CD8-positive, alpha-beta memory T cell (primary cell): ENCODE data around the gene PDPN. TPM values are rescaled to one million over a fixed set of nuclear protein-coding genes. Genes with fewer than 3 reads are reported as not detected.

Experiments
- CTCF ChIA-PET: fragments of 350-600 bp; sonication (Branson Sonifier 250); formaldehyde crosslinking; loops from one replicate; lab custom pipeline; 2021; ENCODE audit warnings: antibody characterized with exemption; lab: Charles Lee
- POLR2A ChIA-PET: fragments of 350-600 bp; sonication (Branson Sonifier 250); formaldehyde crosslinking; loops from one replicate; lab custom pipeline; 2021; ENCODE audit warnings: antibody characterized with exemption; lab: Charles Lee
- DNase-seq, 5 donors: peaks; one replicate each; pipeline versions ENCODE4 v3.0.0 to v3.0.0-alpha.2; 2020 to 2022; ENCODE audit warnings: mixed read lengths in 1 of 5
- H3K27ac ChIP-seq: one replicate; pipeline ENCODE4 v1.7.0; 2013; ENCODE audit warnings: low read depth, mild to moderate bottlenecking, low read length, moderate library complexity
- H3K27me3 ChIP-seq: 2 replicates; pipeline ENCODE4 v1.7.0; 2013; ENCODE audit warnings: low read length, mild to moderate bottlenecking; ENCODE audit not compliant: insufficient read depth, poor library complexity, severe bottlenecking
- H3K36me3 ChIP-seq: 2 replicates; pipeline ENCODE4 v1.7.0; 2013; ENCODE audit warnings: mild to moderate bottlenecking, low read length, moderate library complexity; ENCODE audit not compliant: insufficient read depth
- H3K4me1 ChIP-seq: 2 replicates; pipeline ENCODE4 v1.7.0; 2013; ENCODE audit warnings: mild to moderate bottlenecking, low read length, moderate library complexity; ENCODE audit not compliant: insufficient read depth
- H3K4me3 ChIP-seq: 2 replicates; pipeline ENCODE4 v1.7.0; 2013; ENCODE audit warnings: mild to moderate bottlenecking, low read length
- H3K9me3 ChIP-seq: 2 replicates; pipeline ENCODE4 v1.7.0; 2013; ENCODE audit warnings: mild to moderate bottlenecking, low read length
- H3K27ac Mint-ChIP-seq, 8 donors: one replicate each; pipeline ENCODE4 v1.8.0; 2020 to 2021; ENCODE audit warnings: mixed read lengths in 8 of 8, mild to moderate bottlenecking in 6 of 8, inconsistent platforms in 3 of 8, moderate library complexity in 3 of 8
- H3K27me3 Mint-ChIP-seq, 2 donors: one replicate each; pipeline ENCODE4 v1.8.0; 2020 to 2021; ENCODE audit warnings: mixed read lengths in 2 of 2, mild to moderate bottlenecking in 1 of 2, moderate library complexity in 1 of 2
- H3K36me3 Mint-ChIP-seq, 3 donors: one replicate each; pipeline ENCODE4 v1.8.0; 2020 to 2021; ENCODE audit warnings: mixed read lengths in 3 of 3, inconsistent platforms in 1 of 3, mild to moderate bottlenecking in 1 of 3
- H3K4me1 Mint-ChIP-seq, 3 donors: one replicate each; pipeline ENCODE4 v1.8.0; 2020 to 2021; ENCODE audit warnings: mixed read lengths in 3 of 3, inconsistent platforms in 1 of 3, mild to moderate bottlenecking in 1 of 3
- H3K4me3 Mint-ChIP-seq, 7 donors: one replicate each; pipeline ENCODE4 v1.8.0; 2020 to 2021; ENCODE audit warnings: mixed read lengths in 7 of 7, mild to moderate bottlenecking in 6 of 7, moderate library complexity in 4 of 7, inconsistent platforms in 2 of 7
- H3K9me3 Mint-ChIP-seq, 5 donors: one replicate each; pipeline ENCODE4 v1.8.0; 2020 to 2022; ENCODE audit warnings: mixed read lengths in 5 of 5, mild to moderate bottlenecking in 3 of 5, moderate library complexity in 2 of 5, inconsistent platforms in 1 of 5
- polyA plus RNA-seq: library from polyadenylated mRNA; unstranded; fragments of 300-500 nt; fragmentation: Illumina TruSeq; gene quantifications from one replicate; pipeline ENCODE4 v1.2.3, GENCODE V29; 2021
- total RNA-seq, 2 experiments: library from RNA; stranded (reverse); gene quantifications; one replicate each; pipeline ENCODE4 v1.2.3, GENCODE V29; 2021

Gene PDPN
- total and polyA plus RNA-seq, 3 experiments from 2014 or later, result 0.20 TPM; not detected in 2

- ChIA-PET CTCF (no interaction called here), POLR2A (no interaction called here)
- Histone ChIP-seq H3K36me3 (no peaks in the 10 kb centered on the region), H3K27me3 (no peaks in the 10 kb centered on the region), H3K4me1 (no peaks in the 10 kb centered on the region), H3K9me3 (no peaks in the 10 kb centered on the region), H3K27ac (no peak overlapping the region), H3K4me3 (no peak overlapping the region)
- no peak overlapping the region for H3K27ac Mint-ChIP-seq
- H3K9me3 Mint-ChIP-seq, result peaks cover 0 to 5% (median 0%) of the 10 kb centered on the region in 5 donors
- no peaks in the 10 kb centered on the region for H3K36me3 Mint-ChIP-seq
- no peak overlapping the region for H3K4me3 Mint-ChIP-seq
- no peaks in the 10 kb centered on the region for H3K4me1 Mint-ChIP-seq
- peaks cover 9 to 33% of the 10 kb centered on the region in 2 donors for H3K27me3 Mint-ChIP-seq
- no peak for DNase-seq
Measured at GRCh38 chr1:13623021-13623637, 39.5 kb downstream of the PDPN start.

- ChIA-PET CTCF (no interaction called here), POLR2A (no interaction called here)
- H3K4me1 ChIP-seq, result no peaks in the 10 kb centered on the region
- H3K27ac ChIP-seq, result no peak overlapping the region
- DNase-seq, result no peak
- Mint-ChIP-seq H3K4me1 (no peaks in the 10 kb centered on the region), H3K9me3 (peaks cover 0 to 5% (median 0%) of the 10 kb centered on the region in 5 donors), H3K27ac (no peak overlapping the region), H3K27me3 (peaks cover 9 to 36% of the 10 kb centered on the region in 2 donors), H3K4me3 (no peak overlapping the region), H3K36me3 (no peaks in the 10 kb centered on the region)
- H3K4me3 ChIP-seq, result no peak overlapping the region
- no peaks in the 10 kb centered on the region for H3K27me3 ChIP-seq
- no peaks in the 10 kb centered on the region for H3K36me3 ChIP-seq
- no peaks in the 10 kb centered on the region for H3K9me3 ChIP-seq
Measured at GRCh38 chr1:13624526-13624925, 40.9 kb downstream of the PDPN start.

- no peak for DNase-seq
- CTCF ChIA-PET, result no interaction called here
- Mint-ChIP-seq H3K27ac (no peak overlapping the region), H3K4me1 (no peaks in the 10 kb centered on the region), H3K27me3 (peaks cover 8 to 19% of the 10 kb centered on the region in 2 donors), H3K9me3 (peaks cover 0 to 5% (median 4%) of the 10 kb centered on the region in 5 donors), H3K4me3 (no peak overlapping the region), H3K36me3 (no peaks in the 10 kb centered on the region)
- H3K27ac ChIP-seq, result no peak overlapping the region
- H3K36me3 ChIP-seq, result no peaks in the 10 kb centered on the region
- H3K27me3 ChIP-seq, result no peaks in the 10 kb centered on the region
- H3K4me3 ChIP-seq, result no peak overlapping the region
- H3K9me3 ChIP-seq, result no peaks in the 10 kb centered on the region
- H3K4me1 ChIP-seq, result no peaks in the 10 kb centered on the region
- POLR2A ChIA-PET, result no interaction called here
Measured at GRCh38 chr1:13627127-13627526, 43.5 kb downstream of the PDPN start.

GRCh38 chr1:13628218-13628617 is 44.6 kb downstream of the PDPN start:
- Mint-ChIP-seq H3K4me3 (no peak overlapping the region), H3K36me3 (no peaks in the 10 kb centered on the region), H3K9me3 (peaks cover 0 to 8% (median 5%) of the 10 kb centered on the region in 5 donors), H3K27me3 (peaks cover 6 to 19% of the 10 kb centered on the region in 2 donors), H3K27ac (no peak overlapping the region), H3K4me1 (no peaks in the 10 kb centered on the region)
- no peak for DNase-seq
- no peaks in the 10 kb centered on the region for H3K36me3 ChIP-seq
- CTCF ChIA-PET, result no interaction called here
- no peaks in the 10 kb centered on the region for H3K27me3 ChIP-seq
- no peaks in the 10 kb centered on the region for H3K9me3 ChIP-seq
- POLR2A ChIA-PET, result no interaction called here
- no peak overlapping the region for H3K4me3 ChIP-seq
- H3K4me1 ChIP-seq, result no peaks in the 10 kb centered on the region
- H3K27ac ChIP-seq, result no peak overlapping the region

GRCh38 chr1:13628711-13629110 is 45.1 kb downstream of the PDPN start:
- H3K4me1 ChIP-seq, result no peaks in the 10 kb centered on the region
- Mint-ChIP-seq H3K27ac (no peak overlapping the region), H3K9me3 (peaks cover 0 to 9% (median 5%) of the 10 kb centered on the region in 5 donors), H3K4me1 (no peaks in the 10 kb centered on the region), H3K4me3 (no peak overlapping the region), H3K36me3 (no peaks in the 10 kb centered on the region), H3K27me3 (peaks cover 6 to 22% of the 10 kb centered on the region in 2 donors)
- no peaks in the 10 kb centered on the region for H3K9me3 ChIP-seq
- no peak overlapping the region for H3K27ac ChIP-seq
- ChIA-PET POLR2A (no interaction called here), CTCF (no interaction called here)
- no peaks in the 10 kb centered on the region for H3K36me3 ChIP-seq
- no peak overlapping the region for H3K4me3 ChIP-seq
- DNase-seq, result no peak
- no peaks in the 10 kb centered on the region for H3K27me3 ChIP-seq

GRCh38 chr1:13642306-13643004 is 58.8 kb downstream of the PDPN start:
- CTCF ChIA-PET, result no interaction called here
- Mint-ChIP-seq H3K27ac (no peak overlapping the region), H3K4me1 (no peaks in the 10 kb centered on the region), H3K9me3 (peaks cover 16 to 22% (median 20%) of the 10 kb centered on the region in 5 donors), H3K27me3 (peaks cover 8 to 10% of the 10 kb centered on the region in 2 donors), H3K4me3 (no peak overlapping the region), H3K36me3 (peaks cover 0 to 5% (median 0%) of the 10 kb centered on the region in 3 donors)
- no peak for DNase-seq
- H3K4me1 ChIP-seq, result no peaks in the 10 kb centered on the region
- no peaks in the 10 kb centered on the region for H3K36me3 ChIP-seq
- H3K27me3 ChIP-seq, result no peaks in the 10 kb centered on the region
- POLR2A ChIA-PET, result no interaction called here
- H3K4me3 ChIP-seq, result no peak overlapping the region
- no peaks in the 10 kb centered on the region for H3K9me3 ChIP-seq
- H3K27ac ChIP-seq, result no peak overlapping the region

- H3K4me1 Mint-ChIP-seq, result no peaks in the 10 kb centered on the region
- peaks cover 16 to 21% (median 19%) of the 10 kb centered on the region in 5 donors for H3K9me3 Mint-ChIP-seq
- Histone ChIP-seq H3K4me3 (no peak overlapping the region), H3K4me1 (no peaks in the 10 kb centered on the region), H3K36me3 (no peaks in the 10 kb centered on the region), H3K27ac (no peak overlapping the region), H3K27me3 (no peaks in the 10 kb centered on the region), H3K9me3 (no peaks in the 10 kb centered on the region)
- POLR2A ChIA-PET, result no interaction called here
- no peak for DNase-seq
- peaks cover 8 to 12% of the 10 kb centered on the region in 2 donors for H3K27me3 Mint-ChIP-seq
- CTCF ChIA-PET, result no interaction called here
- H3K27ac Mint-ChIP-seq, result no peak overlapping the region
- no peak overlapping the region for H3K4me3 Mint-ChIP-seq
- H3K36me3 Mint-ChIP-seq, result peaks cover 0 to 5% (median 0%) of the 10 kb centered on the region in 3 donors
Measured at GRCh38 chr1:13643017-13643416, 59.4 kb downstream of the PDPN start.

GRCh38 chr1:13646521-13646920 is 62.9 kb downstream of the PDPN start:
- Mint-ChIP-seq H3K9me3 (peaks cover 0 to 5% (median 0%) of the 10 kb centered on the region in 5 donors), H3K27ac (no peak overlapping the region), H3K36me3 (no peaks in the 10 kb centered on the region), H3K4me3 (no peak overlapping the region), H3K4me1 (no peaks in the 10 kb centered on the region), H3K27me3 (peaks cover 7 to 19% of the 10 kb centered on the region in 2 donors)
- Histone ChIP-seq H3K4me1 (no peaks in the 10 kb centered on the region), H3K27ac (no peak overlapping the region), H3K27me3 (no peaks in the 10 kb centered on the region), H3K4me3 (no peak overlapping the region), H3K9me3 (no peaks in the 10 kb centered on the region), H3K36me3 (no peaks in the 10 kb centered on the region)
- POLR2A ChIA-PET, result no interaction called here
- no peak for DNase-seq
- CTCF ChIA-PET, result no interaction called here
